ENCODE measurements around the gene C10orf90. TPM values are rescaled to one million over a fixed set of nuclear protein-coding genes. Genes with fewer than 3 reads are reported as not detected.

C10orf90 gene
- total and polyA plus RNA-seq, 4 donors = not detected

- no peak for TF ChIP-seq CTCF (IDR thresholded peaks at IDR 0.05; ENCODE audit: control extremely low read depth, extremely low read depth)
- ATAC-seq (ENCODE audit: insufficient read depth, low FRiP score) (no peak), DNase-seq (no peak)
- no peak overlapping the region for H3K4me3 ChIP-seq
- WGBS, 2 donors = 83 to 85% methylated on average over 19 of the region's 19 CpGs
- H3K27ac ChIP-seq (ENCODE audit: low read depth in 1 of 2, low read length in 1 of 2) = no peak overlapping the region
- no peaks in the 10 kb centered on the region for H3K4me1 ChIP-seq (ENCODE audit: control insufficient read depth in 5 of 5, insufficient read depth in 5 of 5, low read length in 5 of 5)
- H3K9me3 ChIP-seq (ENCODE audit: control insufficient read depth in 4 of 4, insufficient read depth in 3 of 4, low read length in 3 of 4) = no peaks in the 10 kb centered on the region
- H3K9ac ChIP-seq (ENCODE audit: insufficient read depth in 1 of 2, low read length in 2 of 2) = no peak overlapping the region
- H3K27me3 ChIP-seq (ENCODE audit: control insufficient read depth in 3 of 3, insufficient read depth in 3 of 3, low read length in 2 of 3) = peaks cover 0 to 3% (median 0%) of the 10 kb centered on the region in 3 donors
- no peaks in the 10 kb centered on the region for H3K36me3 ChIP-seq (ENCODE audit: control insufficient read depth in 4 of 4, insufficient read depth in 4 of 4, low read length in 4 of 4)
These were observed 70.4 kb downstream of the C10orf90 start for GRCh38 chr10:126599949-126600682.

GRCh38 chr10:126598009-126598408 lies 72.5 kb downstream of the C10orf90 start:
- 36 to 39% methylated on average over 3 of the region's 3 CpGs for WGBS, 2 donors
- Histone ChIP-seq H3K4me1 (ENCODE audit: control insufficient read depth in 5 of 5, insufficient read depth in 5 of 5, low read length in 5 of 5) (no peaks in the 10 kb centered on the region), H3K4me3 (no peak overlapping the region), H3K27ac (ENCODE audit: low read depth in 1 of 2, low read length in 1 of 2) (no peak overlapping the region), H3K9ac (ENCODE audit: insufficient read depth in 1 of 2, low read length in 2 of 2) (no peak overlapping the region), H3K27me3 (ENCODE audit: control insufficient read depth in 3 of 3, insufficient read depth in 3 of 3, low read length in 2 of 3) (peaks cover 0 to 3% (median 0%) of the 10 kb centered on the region in 3 donors), H3K36me3 (ENCODE audit: control insufficient read depth in 4 of 4, insufficient read depth in 4 of 4, low read length in 4 of 4) (no peaks in the 10 kb centered on the region), H3K9me3 (ENCODE audit: control insufficient read depth in 4 of 4, insufficient read depth in 3 of 4, low read length in 3 of 4) (no peaks in the 10 kb centered on the region)
- DNase-seq (peak; percentile 35 to 58 (median 46)), ATAC-seq (ENCODE audit: insufficient read depth, low FRiP score) (no peak)
- no peak for TF ChIP-seq CTCF (IDR thresholded peaks at IDR 0.05; ENCODE audit: control extremely low read depth, extremely low read depth)

GRCh38 chr10:126597211-126597610 lies 73.3 kb downstream of the C10orf90 start:
- Histone ChIP-seq H3K4me3 (no peak overlapping the region), H3K36me3 (ENCODE audit: control insufficient read depth in 4 of 4, insufficient read depth in 4 of 4, low read length in 4 of 4) (no peaks in the 10 kb centered on the region), H3K9ac (ENCODE audit: insufficient read depth in 1 of 2, low read length in 2 of 2) (no peak overlapping the region), H3K27me3 (ENCODE audit: control insufficient read depth in 3 of 3, insufficient read depth in 3 of 3, low read length in 2 of 3) (peaks cover 0 to 3% (median 0%) of the 10 kb centered on the region in 3 donors), H3K9me3 (ENCODE audit: control insufficient read depth in 4 of 4, insufficient read depth in 3 of 4, low read length in 3 of 4) (no peaks in the 10 kb centered on the region), H3K27ac (ENCODE audit: low read depth in 1 of 2, low read length in 1 of 2) (no peak overlapping the region), H3K4me1 (ENCODE audit: control insufficient read depth in 5 of 5, insufficient read depth in 5 of 5, low read length in 5 of 5) (no peaks in the 10 kb centered on the region)
- 79 to 84% methylated on average over 2 of the region's 2 CpGs for WGBS, 2 donors
- no peak for TF ChIP-seq CTCF (IDR thresholded peaks at IDR 0.05; ENCODE audit: control extremely low read depth, extremely low read depth)
- ATAC-seq (ENCODE audit: insufficient read depth, low FRiP score) (no peak), DNase-seq (no peak)

All from lung (tissue), 12 donors.